ENCODE results near the gene CORO1C. TPM values are rescaled to one million over a fixed set of nuclear protein-coding genes. Genes with fewer than 3 reads are reported as not detected.

Gene CORO1C
- total RNA-seq, 1 experiment from 2014 or later: 138 TPM

DNA sequence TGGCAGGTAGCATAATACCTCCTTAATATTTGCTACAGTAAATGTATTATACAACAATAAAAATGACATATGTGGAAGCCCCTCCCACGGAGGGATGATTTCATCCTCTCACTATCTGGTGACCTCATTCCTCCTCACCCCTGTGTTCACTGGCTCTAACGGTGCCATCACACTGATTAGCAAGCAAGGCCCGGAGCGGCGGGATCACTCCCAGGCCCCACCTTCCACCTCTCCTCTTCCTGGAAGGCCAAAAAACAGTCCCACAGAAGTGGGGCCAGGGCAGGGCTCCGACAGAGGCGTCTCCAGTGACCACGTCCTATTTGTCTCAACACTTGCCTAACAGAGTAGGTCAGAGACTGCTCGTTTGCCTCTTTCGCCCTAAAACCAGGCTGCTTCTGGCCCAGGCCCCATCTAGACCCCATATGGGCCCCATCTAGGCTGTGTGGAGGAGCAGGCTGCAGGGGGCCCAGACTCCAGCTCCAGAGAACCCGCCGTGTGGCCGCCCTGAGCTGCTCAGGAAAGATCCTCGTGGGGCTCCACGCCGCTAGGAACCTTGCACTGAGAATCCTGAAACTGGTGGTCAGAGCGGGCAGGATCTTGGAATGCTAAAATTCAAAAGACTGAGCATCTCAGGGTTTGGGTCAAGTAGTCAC, 101.4 kb downstream of the CORO1C start:
- H3K4me2 ChIP-seq (ENCODE audit: low read length): peak overlapping the region; percentile 41; the same call in 1 of the 2 replicates
- no peak overlapping the region for H2AFZ ChIP-seq (ENCODE audit: low read depth, low read length, poor library complexity, severe bottlenecking)
- DNase-seq (ENCODE audit: low read depth, low spot score): no peak
- TF ChIP-seq POLR2AphosphoS5 (IDR thresholded peaks at IDR 0.05; ENCODE audit: low read depth, low read length): no peak
- TF ChIP-seq SIN3A (IDR thresholded peaks at IDR 0.05; ENCODE audit: low read depth): no peak
- TF ChIP-seq, protein P1, sequence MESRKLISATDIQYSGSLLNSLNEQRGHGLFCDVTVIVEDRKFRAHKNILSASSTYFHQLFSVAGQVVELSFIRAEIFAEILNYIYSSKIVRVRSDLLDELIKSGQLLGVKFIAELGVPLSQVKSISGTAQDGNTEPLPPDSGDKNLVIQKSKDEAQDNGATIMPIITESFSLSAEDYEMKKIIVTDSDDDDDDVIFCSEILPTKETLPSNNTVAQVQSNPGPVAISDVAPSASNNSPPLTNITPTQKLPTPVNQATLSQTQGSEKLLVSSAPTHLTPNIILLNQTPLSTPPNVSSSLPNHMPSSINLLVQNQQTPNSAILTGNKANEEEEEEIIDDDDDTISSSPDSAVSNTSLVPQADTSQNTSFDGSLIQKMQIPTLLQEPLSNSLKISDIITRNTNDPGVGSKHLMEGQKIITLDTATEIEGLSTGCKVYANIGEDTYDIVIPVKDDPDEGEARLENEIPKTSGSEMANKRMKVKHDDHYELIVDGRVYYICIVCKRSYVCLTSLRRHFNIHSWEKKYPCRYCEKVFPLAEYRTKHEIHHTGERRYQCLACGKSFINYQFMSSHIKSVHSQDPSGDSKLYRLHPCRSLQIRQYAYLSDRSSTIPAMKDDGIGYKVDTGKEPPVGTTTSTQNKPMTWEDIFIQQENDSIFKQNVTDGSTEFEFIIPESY (IDR thresholded peaks at IDR 0.05; ENCODE audit: extremely low read depth, insufficient replicate concordance, low read length): no peak
- no peak for TF ChIP-seq EZH2 (IDR thresholded peaks at IDR 0.05)
- no peak for TF ChIP-seq EGR1 (IDR thresholded peaks at IDR 0.05; ENCODE audit: low read depth)
- TF ChIP-seq ELF1 (IDR thresholded peaks at IDR 0.05; ENCODE audit: borderline replicate concordance, low read depth): no peak
- no peak for TF ChIP-seq CEBPB (IDR thresholded peaks at IDR 0.05; ENCODE audit: low read depth)
- TF ChIP-seq SP1 (IDR thresholded peaks at IDR 0.05; ENCODE audit: low read depth): no peak
- TF ChIP-seq TCF7L2 (IDR thresholded peaks at IDR 0.05; ENCODE audit: borderline replicate concordance, extremely low read depth, insufficient read depth, insufficient read length): no peak
- no peak for TF ChIP-seq YY1 (IDR thresholded peaks at IDR 0.05; ENCODE audit: extremely low read depth, insufficient replicate concordance, low read depth, low read length)
- H3K4me1 ChIP-seq (ENCODE audit: control insufficient read depth in 1 of 2, insufficient read depth in 2 of 2, low read length in 2 of 2): peaks cover 33% of the 10 kb centered on the region in 2 experiments
- ChIA-PET RAD21 (ENCODE audit: low non-redundant PET in 1 of 2, low total read pairs in 2 of 2, uncharacterized antibody in 2 of 2, unreplicated experiment in 2 of 2) (no interaction called here), POLR2A (interaction anchor here (0.6 kb wide), 1 partner anchor 10 kb away, joined by 3 read pairs; no protein-coding TSS in a partner anchor), CTCF (no interaction called here)
- intact Hi-C loops (cut with micrococcal nuclease): no loop called here
- no peak overlapping the region for H3K4me3 ChIP-seq (replicated peaks in 1 of 2; ENCODE audit: low read depth in 1 of 2, low read length in 2 of 2)
- H4K20me1 ChIP-seq (ENCODE audit: insufficient read depth): no peaks in the 10 kb centered on the region
- no peaks in the 10 kb centered on the region for H3K9me3 ChIP-seq (ENCODE audit: control insufficient read depth in 1 of 2, insufficient read depth in 1 of 2, low read depth in 1 of 2, low read length in 2 of 2)
- H3K9me2 ChIP-seq (ENCODE audit: insufficient read depth): no peaks in the 10 kb centered on the region
- H3K36me3 ChIP-seq (ENCODE audit: control insufficient read depth in 1 of 2, insufficient read depth in 2 of 2, low read length in 2 of 2): no peaks in the 10 kb centered on the region
- no peak overlapping the region for H3K27ac ChIP-seq (ENCODE audit: low read depth, low read length)
- H3K79me2 ChIP-seq (ENCODE audit: insufficient read depth, low read length): no peaks in the 10 kb centered on the region
- no peak overlapping the region for H3K9ac ChIP-seq (ENCODE audit: low read length)
- BruUV-seq (replicated peaks): no TSS peak
- H3K27me3 ChIP-seq (ENCODE audit: insufficient read depth, low read length): no peaks in the 10 kb centered on the region
- ATAC-seq: 0 out of 2 replicates have a peak, but pooled peaks have one; percentile 13

Data from HCT116 (cell line).